HFFc6 (cell line): ENCODE results near the gene CCNG2. TPM values are rescaled to one million over a fixed set of nuclear protein-coding genes. Genes with fewer than 3 reads are reported as not detected.

Experiments used
- DNase-seq: peaks from one replicate; pipeline ENCODE4 v3.0.0-alpha.2; 2018
- H3K27ac Mint-ChIP-seq: 2 replicates; pipeline ENCODE4 v1.8.0; 2020; ENCODE audit warnings: mild to moderate bottlenecking, mixed read lengths
- H3K27me3 Mint-ChIP-seq: 2 replicates; pipeline ENCODE4 v1.8.0; 2021; ENCODE audit warnings: mild to moderate bottlenecking, moderate library complexity, mixed read lengths; ENCODE audit not compliant: insufficient read depth
- H3K36me3 Mint-ChIP-seq: 2 replicates; pipeline ENCODE4 v1.8.0; 2021; ENCODE audit warnings: low read depth, mixed read lengths
- H3K4me1 Mint-ChIP-seq: 2 replicates; pipeline ENCODE4 v1.8.0; 2020; ENCODE audit warnings: low read depth, mixed read lengths
- H3K4me3 Mint-ChIP-seq: 2 replicates; pipeline ENCODE4 v1.8.0; 2020; ENCODE audit warnings: mild to moderate bottlenecking, moderate library complexity, mixed read lengths
- H3K9me3 Mint-ChIP-seq: 2 replicates; pipeline ENCODE4 v1.8.0; 2020; ENCODE audit warnings: mild to moderate bottlenecking, mixed read lengths
- total RNA-seq, 6 experiments: library from RNA; stranded (reverse); fragmentation: NEBNext Ultra II Directional; extraction: Animal tissue kit (Norgen Biotek cat#: 25700); gene quantifications; 2 replicates in 1 of 6; 3 replicates in 5 of 6; pipeline ENCODE4 v1.2.3, GENCODE V29; 2021
- TF ChIP-seq, protein P1 (sequence below): fragments of 200-600 bp; sonication (generic); IDR thresholded peaks from 2 replicates; pipeline ENCODE4 v1.5.0; 2021; ENCODE audit warnings: antibody characterized with exemption, mild to moderate bottlenecking

CCNG2 gene
- total RNA-seq, 6 experiments from 2014 or later: 17.1 to 20.4 (median 19.2) TPM

DNA sequence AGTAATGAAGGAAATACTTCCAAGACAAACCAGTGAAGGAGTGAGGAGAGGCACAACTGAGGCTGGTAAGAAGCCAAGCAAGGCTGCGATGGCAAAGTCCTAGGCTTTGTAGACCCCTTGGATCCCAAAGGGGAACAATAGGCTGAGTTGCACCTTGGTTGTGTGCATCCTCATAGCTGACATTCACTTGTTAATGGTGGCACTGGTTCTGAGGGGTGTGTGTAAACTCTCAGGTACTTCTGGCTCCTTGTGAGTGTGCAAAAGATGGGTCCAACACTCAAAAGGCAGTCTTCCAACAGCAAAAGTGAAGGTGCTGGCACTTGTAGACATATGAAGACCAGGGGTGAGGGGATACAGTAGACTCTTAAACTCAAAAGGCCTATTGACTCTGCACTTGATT is 60.5 kb downstream of the CCNG2 start:
- Mint-ChIP-seq H3K4me1 (no peaks in the 10 kb centered on the region), H3K36me3 (no peaks in the 10 kb centered on the region), H3K27ac (no peak overlapping the region), H3K4me3 (no peak overlapping the region), H3K9me3 (no peaks in the 10 kb centered on the region), H3K27me3 (peaks cover 13% of the 10 kb centered on the region)
- DNase-seq: no peak
- TF ChIP-seq, protein P1, sequence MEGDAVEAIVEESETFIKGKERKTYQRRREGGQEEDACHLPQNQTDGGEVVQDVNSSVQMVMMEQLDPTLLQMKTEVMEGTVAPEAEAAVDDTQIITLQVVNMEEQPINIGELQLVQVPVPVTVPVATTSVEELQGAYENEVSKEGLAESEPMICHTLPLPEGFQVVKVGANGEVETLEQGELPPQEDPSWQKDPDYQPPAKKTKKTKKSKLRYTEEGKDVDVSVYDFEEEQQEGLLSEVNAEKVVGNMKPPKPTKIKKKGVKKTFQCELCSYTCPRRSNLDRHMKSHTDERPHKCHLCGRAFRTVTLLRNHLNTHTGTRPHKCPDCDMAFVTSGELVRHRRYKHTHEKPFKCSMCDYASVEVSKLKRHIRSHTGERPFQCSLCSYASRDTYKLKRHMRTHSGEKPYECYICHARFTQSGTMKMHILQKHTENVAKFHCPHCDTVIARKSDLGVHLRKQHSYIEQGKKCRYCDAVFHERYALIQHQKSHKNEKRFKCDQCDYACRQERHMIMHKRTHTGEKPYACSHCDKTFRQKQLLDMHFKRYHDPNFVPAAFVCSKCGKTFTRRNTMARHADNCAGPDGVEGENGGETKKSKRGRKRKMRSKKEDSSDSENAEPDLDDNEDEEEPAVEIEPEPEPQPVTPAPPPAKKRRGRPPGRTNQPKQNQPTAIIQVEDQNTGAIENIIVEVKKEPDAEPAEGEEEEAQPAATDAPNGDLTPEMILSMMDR: no peak

DNA sequence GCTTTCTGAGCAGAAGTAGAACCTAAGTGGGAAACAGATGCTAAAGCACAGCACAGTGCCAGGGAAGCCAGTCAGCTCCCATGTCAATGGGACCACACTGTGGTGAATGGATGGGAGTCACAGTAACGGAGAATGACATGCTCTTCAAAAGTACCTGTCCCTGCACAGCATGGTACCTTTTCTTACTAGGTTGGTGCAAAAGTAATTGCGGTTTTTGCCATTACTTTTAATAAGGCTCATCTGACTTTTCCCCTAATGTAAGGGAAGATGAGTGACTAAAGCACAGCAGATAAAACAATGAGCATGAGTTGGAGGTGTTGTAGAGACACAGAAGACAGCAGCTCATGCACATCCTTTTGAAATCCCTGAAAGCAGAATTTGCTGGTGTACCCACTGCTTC is 62.3 kb downstream of the CCNG2 start:
- no peak overlapping the region for H3K27ac Mint-ChIP-seq
- H3K4me1 Mint-ChIP-seq: no peaks in the 10 kb centered on the region
- no peaks in the 10 kb centered on the region for H3K36me3 Mint-ChIP-seq
- no peaks in the 10 kb centered on the region for H3K9me3 Mint-ChIP-seq
- TF ChIP-seq, protein P1: no peak
- H3K4me3 Mint-ChIP-seq: no peak overlapping the region
- peaks cover 19% of the 10 kb centered on the region for H3K27me3 Mint-ChIP-seq
- no peak for DNase-seq

Other genes starting within 250 kb of the CCNG2 start
- gene SEPTIN11, start 207.5 kb upstream of the CCNG2 start, total RNA-seq: 100 to 1,000 TPM; 563 to 907 (median 620) TPM
- 100 to 1,000 TPM; 132 to 210 (median 179) TPM for gene CCNI, start 81.2 kb upstream of the CCNG2 start, total RNA-seq